GM21447 (cell line): ENCODE measurements around the gene GLG1.
"Not testable (repeated sequence)": the region's sequence is repeated elsewhere in the genome, so short reads cannot be mapped to it uniquely, and the experiment has no call there.

Experiments used
- ATAC-seq: cut with Tn5 transposase; IDR thresholded peaks from one replicate; pipeline ENCODE4 v1.9.1; 2021; ENCODE audit not compliant: unreplicated experiment

The GLG1 gene

DNA sequence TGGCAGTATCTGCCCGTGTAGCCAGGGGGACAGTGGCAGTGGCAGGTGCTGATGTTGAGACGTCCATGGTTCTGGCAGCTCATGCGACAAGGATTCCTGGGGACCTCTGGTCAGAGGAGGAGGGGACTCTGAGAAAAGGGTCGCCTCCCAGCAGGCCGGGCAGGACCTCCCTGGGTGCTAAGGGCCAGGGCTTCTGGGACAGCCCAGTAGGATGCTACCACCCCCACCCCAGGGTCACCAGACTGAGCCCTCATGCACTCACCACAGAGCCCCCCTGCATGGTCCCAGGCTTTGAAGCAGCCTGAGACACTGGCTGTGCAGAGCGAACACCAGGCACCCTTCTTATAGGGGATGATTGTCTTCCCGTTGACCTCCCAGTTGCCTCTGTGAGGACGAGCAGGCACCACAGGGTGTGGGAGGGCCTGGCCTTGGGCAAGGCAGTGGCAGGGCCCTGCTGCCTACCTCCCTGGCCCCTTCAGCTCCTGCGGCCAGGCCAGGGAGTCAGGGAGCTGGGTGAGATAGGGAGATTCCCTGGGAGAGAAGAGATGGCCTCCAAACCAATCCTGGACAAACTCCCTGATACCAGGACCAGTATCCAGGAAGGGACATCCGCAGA, 194.0 kb downstream of the GLG1 start:
- ATAC-seq = not testable (repeated sequence)

DNA sequence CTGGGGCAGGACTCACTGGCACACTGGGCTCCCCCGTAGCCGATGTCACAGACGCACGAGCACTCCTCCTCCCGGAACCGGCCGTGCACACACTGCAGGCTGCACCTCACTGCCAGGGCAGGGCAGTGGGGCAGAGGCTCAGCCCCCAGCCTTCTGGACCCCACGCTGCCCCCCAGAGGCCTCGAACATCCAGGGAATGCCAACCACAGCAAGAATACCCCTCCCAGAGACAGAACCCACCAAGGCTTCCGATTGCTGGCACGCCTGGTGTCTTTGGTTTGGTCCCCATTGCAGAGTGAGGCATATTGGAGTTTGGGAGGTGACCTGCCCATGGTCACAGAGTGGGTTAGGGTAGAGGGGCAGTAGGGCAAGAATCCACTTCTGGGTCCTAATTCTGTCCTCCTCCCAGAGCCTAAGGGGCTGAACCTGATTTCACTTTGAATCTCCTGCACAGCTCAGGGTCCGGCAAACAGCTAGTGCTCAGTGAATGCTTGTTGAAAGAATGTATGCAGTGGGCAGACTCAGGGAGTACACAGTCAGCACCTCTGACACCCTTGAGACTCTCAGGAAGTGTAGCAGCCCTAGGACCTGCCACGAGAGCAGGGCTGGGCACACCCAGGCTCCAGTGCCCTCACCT, 194.7 kb downstream of the GLG1 start:
- ATAC-seq = not testable (repeated sequence)

DNA sequence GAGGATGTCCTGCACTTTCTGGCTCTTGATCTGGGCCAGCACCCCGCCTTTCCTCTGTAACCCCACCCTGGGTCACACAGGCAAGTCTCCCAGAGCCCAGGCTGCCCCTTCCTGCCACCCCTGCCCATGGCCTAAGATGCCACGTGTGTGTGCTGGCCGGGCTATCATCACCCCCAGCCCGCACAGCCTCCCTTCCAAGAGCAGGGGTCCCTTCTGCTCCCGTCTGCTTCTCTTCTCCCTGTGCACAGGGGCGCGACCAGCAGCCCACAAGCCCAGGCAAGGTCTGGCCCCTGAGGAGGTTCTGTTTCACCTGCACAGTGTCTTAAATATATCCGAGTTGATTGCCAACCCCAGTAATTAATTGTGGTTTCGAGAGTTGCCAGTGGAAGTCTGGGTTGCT, 195.9 kb downstream of the GLG1 start:
- ATAC-seq = not testable (repeated sequence)

DNA sequence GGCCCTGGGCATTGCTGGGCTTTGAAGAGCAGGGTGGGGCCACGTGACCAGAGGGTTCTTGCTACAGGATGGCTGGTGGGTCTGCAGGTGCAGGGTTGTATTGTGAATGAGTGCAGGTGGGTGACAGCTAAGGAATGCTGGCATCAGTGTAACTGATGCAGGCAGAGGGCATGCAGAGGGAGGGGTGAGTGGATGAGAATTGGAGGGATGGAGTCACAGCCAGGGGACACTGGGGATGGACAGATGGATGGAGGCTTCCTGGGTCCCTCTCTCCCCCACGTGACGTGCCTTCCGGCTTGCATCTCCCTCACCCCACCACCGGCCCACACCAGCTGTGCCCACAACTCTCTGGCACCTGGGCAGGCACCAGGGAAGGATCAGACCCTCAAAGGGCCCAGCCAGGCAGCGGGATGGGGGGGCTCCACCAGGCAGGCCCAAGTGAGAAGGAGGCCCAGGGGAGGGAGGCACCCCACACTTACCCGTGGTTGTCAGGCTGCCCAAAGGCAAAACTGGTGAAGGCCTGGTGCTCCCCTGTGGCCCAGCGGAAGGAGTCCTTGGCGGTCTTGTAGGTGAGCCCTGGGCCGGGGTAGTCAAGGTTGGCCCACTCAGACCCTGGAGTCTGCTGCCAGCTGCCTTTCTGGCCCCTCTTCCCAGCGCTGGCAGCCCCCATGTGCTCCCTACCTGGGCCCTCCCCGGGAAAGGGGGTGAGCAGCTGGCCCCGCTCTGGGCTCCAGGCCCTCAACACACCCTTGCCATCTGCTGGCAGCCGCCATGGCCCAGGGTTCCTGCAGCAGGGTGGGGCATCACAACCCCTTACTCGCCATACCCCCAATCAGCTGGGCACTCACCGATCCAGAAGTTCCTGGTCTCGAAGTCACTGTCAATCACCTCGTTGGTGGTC, 196.6 kb downstream of the GLG1 start:
- not testable (repeated sequence) for ATAC-seq

DNA sequence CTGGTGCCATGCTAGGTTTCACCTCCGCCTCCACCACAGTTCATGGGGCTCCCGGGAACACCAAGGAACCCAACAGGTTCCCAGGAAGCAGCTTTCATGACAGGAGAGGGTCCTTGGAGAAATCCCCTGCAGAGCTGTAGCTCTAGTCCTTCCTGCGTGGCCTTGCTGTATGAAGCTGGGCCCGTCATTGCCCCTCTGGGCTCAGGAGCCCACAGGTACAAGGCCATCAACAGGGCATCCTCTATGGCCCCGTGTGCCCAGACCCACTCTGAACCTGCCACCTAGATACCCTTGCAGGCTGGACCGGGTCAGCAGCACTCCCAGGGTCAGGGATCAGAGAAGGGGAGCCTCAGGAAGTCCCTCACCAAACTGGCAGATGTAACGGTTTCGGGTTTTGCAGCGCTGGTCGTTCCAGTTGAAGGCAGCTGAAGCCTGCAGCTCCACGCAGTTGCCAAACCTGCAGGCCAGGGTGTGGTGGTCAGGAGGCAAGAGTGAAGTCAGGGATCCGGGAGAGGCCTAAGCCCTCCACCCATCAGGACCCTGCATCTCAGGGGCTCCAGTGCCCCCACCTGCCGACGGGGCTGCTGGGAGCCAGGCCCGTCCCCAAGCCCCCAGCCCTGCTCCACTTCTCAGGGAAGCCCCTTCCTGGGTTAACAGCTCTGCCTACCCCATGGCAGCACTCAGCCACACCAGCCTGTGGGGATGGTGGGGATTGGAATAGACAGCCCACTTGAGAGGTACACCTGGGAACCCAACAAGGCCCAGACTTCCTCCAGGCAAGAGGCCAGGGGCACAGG, 197.5 kb downstream of the GLG1 start:
- ATAC-seq = not testable (repeated sequence)

DNA sequence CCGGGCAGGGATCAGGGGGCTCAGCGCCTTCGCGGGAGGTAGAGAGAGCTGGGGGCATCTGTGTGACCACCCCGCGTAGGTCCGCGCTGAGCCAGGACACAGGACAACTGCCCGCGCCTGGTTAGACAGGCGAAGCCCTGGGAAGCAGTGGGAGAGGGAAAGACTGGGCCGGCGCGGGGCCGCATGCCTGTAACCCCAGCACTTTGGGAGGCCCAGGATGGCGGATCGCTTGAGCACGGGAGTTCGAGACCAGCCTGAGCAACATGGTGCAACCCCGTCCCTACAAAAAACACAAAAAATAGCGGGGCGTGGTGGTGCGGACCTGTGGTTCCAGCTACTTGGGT, 199.6 kb downstream of the GLG1 start:
- ATAC-seq = not testable (repeated sequence)

DNA sequence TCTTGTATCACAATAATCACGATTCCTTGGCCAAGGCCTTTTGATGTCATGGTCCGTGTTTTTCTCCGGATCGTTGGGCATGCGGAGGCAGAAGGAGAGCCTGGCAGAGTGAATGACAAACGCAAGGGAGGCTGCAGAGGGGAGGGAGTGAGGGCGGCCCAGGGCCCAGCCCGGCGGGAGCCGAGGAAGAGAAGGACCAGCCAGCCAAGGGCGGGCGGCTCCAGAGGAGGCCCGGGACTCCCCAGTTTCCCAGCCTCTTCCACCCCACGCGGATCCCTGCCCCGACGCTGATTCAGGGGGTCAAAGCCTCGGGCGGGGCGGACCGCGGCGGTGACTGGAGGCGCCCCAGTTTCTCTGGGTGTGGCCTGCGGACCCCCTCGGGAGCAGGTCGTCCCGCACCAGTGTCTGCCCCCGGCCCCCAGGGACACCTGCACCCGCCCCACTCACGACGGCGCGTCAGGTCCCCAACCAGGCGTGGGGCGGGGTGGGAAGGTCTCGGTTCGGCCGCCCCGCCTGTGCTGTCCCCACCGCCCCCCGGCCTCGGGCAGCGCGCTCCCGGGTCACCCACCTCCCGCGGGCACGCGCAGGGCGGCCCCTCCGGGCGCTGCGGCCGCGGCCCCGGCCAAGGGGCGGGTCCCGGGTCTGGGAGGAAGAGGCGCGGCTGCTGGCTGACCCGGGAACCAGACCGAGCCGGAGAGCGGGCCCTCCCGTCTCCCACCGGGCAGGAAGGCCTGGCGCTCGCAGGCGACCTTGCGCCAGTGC, 200.1 kb downstream of the GLG1 start:
- ATAC-seq = not testable (repeated sequence)

DNA sequence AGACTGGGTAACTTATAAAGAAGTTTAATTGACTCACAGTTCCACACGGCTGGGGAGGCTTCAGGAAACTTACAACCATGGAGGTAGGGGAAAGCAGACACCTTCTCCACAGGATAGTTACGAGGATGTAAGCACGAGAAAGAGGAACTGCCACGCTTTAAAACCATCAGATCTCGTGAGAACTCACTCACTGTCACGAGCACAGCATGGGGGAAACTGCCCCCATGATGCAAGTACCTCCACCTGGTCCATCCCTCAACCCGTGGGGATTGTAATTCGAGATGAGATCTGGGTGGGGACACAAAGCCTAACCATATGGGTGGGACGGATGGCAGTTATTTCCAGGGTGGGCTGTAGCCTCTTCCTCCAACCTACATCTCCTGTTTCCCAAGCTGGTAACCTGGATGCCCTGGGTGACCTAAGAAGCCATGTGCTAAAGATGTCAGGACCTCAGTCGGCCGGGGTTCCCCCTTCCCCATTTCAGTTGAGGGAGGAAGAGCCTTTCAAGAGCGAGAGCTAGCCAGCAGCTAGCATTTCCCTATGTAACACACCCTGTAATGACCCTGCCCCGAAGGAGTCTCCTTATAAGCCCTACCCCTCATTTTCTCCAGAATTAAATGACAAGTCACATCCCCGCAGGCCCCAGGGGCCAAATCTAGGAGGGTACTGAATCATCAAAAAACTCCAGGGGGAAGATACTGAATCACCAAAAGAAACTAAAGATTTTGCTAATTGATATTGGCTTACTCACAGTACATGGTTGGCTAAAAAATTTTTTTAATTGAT, 202.6 kb downstream of the GLG1 start:
- not testable (repeated sequence) for ATAC-seq

DNA sequence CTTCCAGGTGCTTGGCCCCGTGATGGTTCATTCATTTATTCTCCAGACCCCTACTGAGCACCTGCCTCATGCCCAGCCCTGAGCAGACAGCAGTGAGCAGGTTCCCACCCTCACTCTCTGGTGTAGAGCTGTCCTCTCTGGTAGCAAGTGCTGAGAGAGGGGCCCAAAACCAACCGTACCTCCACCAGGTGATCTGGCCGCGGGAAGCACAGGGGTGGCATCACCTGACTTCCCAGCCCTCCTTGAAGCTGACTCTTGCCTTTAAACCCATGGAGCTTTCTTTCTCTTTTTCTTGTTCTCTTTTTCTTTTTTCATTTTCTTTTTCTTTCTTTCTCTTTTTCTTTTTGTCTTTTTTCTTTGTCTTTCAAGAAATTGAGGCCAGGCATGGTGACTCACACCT, 206.7 kb downstream of the GLG1 start:
- ATAC-seq = not testable (repeated sequence)

DNA sequence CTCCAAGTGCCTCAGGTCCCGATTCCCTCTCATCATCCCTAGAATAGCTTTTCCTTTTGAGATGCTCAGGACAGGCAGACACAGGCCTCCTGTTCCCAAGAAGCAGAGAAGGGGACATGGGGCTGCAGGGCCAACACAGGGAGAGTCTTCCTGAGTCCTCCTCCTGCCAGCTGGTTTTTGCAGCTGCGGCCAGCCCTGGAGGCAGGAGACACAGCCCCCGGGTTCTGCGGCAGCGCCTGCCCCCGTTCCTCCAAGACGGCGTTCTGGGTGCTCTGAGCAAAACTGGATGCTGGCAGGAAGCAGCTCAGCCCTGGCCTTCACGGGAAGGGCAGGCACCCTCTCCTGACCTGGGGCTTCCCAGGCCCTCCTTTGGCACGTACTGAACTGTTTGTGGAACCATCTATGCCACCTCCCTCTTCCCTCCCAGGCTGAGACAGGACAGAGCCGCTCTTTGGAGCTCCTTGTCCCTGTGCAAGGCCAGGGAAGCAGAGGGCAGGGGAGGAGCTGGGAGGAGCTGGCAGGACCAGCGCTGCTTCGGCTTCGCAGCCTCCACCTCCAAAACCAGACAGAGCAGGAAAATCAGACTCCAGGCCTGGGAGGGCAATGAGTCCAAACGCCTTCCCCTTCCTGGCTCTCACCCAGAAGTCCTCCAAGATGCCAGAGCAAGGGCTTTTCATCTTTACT, 208.6 kb downstream of the GLG1 start:
- ATAC-seq = not testable (repeated sequence)
